Mesodermal cell (in vitro differentiated cells): ENCODE measurements around the gene PAX5.
A peak's percentile ranks its signal among the peaks of the same experiment; 100 is the strongest.

Experiments
- H3K27ac ChIP-seq: 2 replicates; pipeline ENCODE4 v1.7.0; 2013; ENCODE audit warnings: mild to moderate bottlenecking, low read depth, low read length, moderate library complexity; ENCODE audit not compliant: severe bottlenecking
- H3K36me3 ChIP-seq: 2 replicates; pipeline ENCODE4 v1.7.1; 2013; ENCODE audit warnings: mild to moderate bottlenecking, low read length, moderate library complexity; ENCODE audit not compliant: control insufficient read depth, insufficient read depth
- H3K4me1 ChIP-seq: one replicate; pipeline ENCODE4 v1.7.1; 2013; ENCODE audit warnings: mild to moderate bottlenecking, low read length; ENCODE audit not compliant: insufficient read depth, control insufficient read depth, poor library complexity, severe bottlenecking
- H3K4me3 ChIP-seq: 2 replicates; pipeline ENCODE4 v1.7.0; 2013; ENCODE audit warnings: low read length, control low read depth, mild to moderate bottlenecking; ENCODE audit not compliant: insufficient read depth, poor library complexity, severe bottlenecking; ENCODE audit errors: extremely low read depth
- H3K9me3 ChIP-seq: 2 replicates; pipeline ENCODE4 v1.7.1; 2013; ENCODE audit warnings: mild to moderate bottlenecking, low read length, moderate library complexity; ENCODE audit not compliant: control insufficient read depth
- WGBS, 2 experiments: methylation state at CpG; one replicate each; pipeline ENCODE4 v1.1.5; 2013; ENCODE audit warnings: missing lambda C conversion rate in 2 of 2; ENCODE audit not compliant: insufficient coverage in 2 of 2; 5-methylcytosine and 5-hydroxymethylcytosine counted together

PAX5 gene

GRCh38 chr9:37011530-37011929, 22.5 kb downstream of the PAX5 start:
- Histone ChIP-seq H3K36me3 (no peaks in the 10 kb centered on the region), H3K27ac (no peak overlapping the region), H3K4me3 (no peak overlapping the region), H3K9me3 (no peaks in the 10 kb centered on the region), H3K4me1 (no peaks in the 10 kb centered on the region)
- WGBS, 2 experiments = 70 to 75% methylated on average over 1 to 2 of the region's 3 CpGs

- no peaks in the 10 kb centered on the region for H3K36me3 ChIP-seq
- H3K4me1 ChIP-seq = no peaks in the 10 kb centered on the region
- 88% methylated on average over 1 of the region's 2 CpGs; no CpG with 5 or more reads in 1 of the 2 experiments for WGBS, 2 experiments
Observed at GRCh38 chr9:37010976-37011375, 23.1 kb downstream of the PAX5 start.

GRCh38 chr9:37010180-37010579, 23.9 kb downstream of the PAX5 start:
- no peak overlapping the region for H3K27ac ChIP-seq
- no peaks in the 10 kb centered on the region for H3K36me3 ChIP-seq
- H3K9me3 ChIP-seq = no peaks in the 10 kb centered on the region
- H3K4me3 ChIP-seq = no peak overlapping the region
- H3K4me1 ChIP-seq = no peaks in the 10 kb centered on the region
- 77 to 90% methylated on average over 5 of the region's 7 CpGs for WGBS, 2 experiments

More at GRCh38 chr9:37010976-37011375, 23.1 kb downstream of the PAX5 start:
- no peak overlapping the region for H3K27ac ChIP-seq
- no peaks in the 10 kb centered on the region for H3K9me3 ChIP-seq
- no peak overlapping the region for H3K4me3 ChIP-seq

- Histone ChIP-seq H3K4me3 (no peak overlapping the region), H3K36me3 (no peaks in the 10 kb centered on the region), H3K9me3 (no peaks in the 10 kb centered on the region), H3K27ac (no peak overlapping the region), H3K4me1 (no peaks in the 10 kb centered on the region)
- 86% methylated on average over 12 of the region's 13 CpGs for WGBS, 2 experiments
Observed at GRCh38 chr9:37007295-37007694, 26.8 kb downstream of the PAX5 start.

GRCh38 chr9:37005517-37006140, 28.4 kb downstream of the PAX5 start:
- 84 to 86% methylated on average over 5 of the region's 6 CpGs for WGBS, 2 experiments
- Histone ChIP-seq H3K27ac (no peak overlapping the region), H3K9me3 (no peaks in the 10 kb centered on the region), H3K36me3 (no peaks in the 10 kb centered on the region), H3K4me3 (no peak overlapping the region), H3K4me1 (no peaks in the 10 kb centered on the region)

GRCh38 chr9:37004424-37004935, 29.6 kb downstream of the PAX5 start:
- Histone ChIP-seq H3K36me3 (no peaks in the 10 kb centered on the region), H3K27ac (no peak overlapping the region), H3K9me3 (no peaks in the 10 kb centered on the region), H3K4me1 (no peaks in the 10 kb centered on the region), H3K4me3 (no peak overlapping the region)
- 68 to 83% methylated on average over 2 to 4 of the region's 5 CpGs for WGBS, 2 experiments

- H3K9me3 ChIP-seq = no peaks in the 10 kb centered on the region
- no peak overlapping the region for H3K27ac ChIP-seq
- peak overlapping the region; percentile 3 for H3K4me3 ChIP-seq
- WGBS, 2 experiments = 14 to 16% methylated on average over 51 to 53 of the region's 62 CpGs
- no peaks in the 10 kb centered on the region for H3K4me1 ChIP-seq
- no peaks in the 10 kb centered on the region for H3K36me3 ChIP-seq
Observed at GRCh38 chr9:37002413-37003217, 31.5 kb downstream of the PAX5 start.

GRCh38 chr9:37002036-37002412, 32.0 kb downstream of the PAX5 start:
- H3K27ac ChIP-seq = no peak overlapping the region
- WGBS, 2 experiments = 66 to 76% methylated on average over 8 to 10 of the region's 11 CpGs
- H3K4me3 ChIP-seq = no peak overlapping the region
- H3K9me3 ChIP-seq = no peaks in the 10 kb centered on the region
- peaks cover 4% of the 10 kb centered on the region for H3K4me1 ChIP-seq
- H3K36me3 ChIP-seq = no peaks in the 10 kb centered on the region

GRCh38 chr9:37001459-37001858, 32.6 kb downstream of the PAX5 start:
- 60 to 93% methylated on average over 2 to 4 of the region's 9 CpGs for WGBS, 2 experiments
- Histone ChIP-seq H3K9me3 (no peaks in the 10 kb centered on the region), H3K36me3 (no peaks in the 10 kb centered on the region), H3K27ac (no peak overlapping the region), H3K4me3 (no peak overlapping the region), H3K4me1 (peaks cover 9% of the 10 kb centered on the region)

- Histone ChIP-seq H3K4me3 (no peak overlapping the region), H3K36me3 (no peaks in the 10 kb centered on the region), H3K4me1 (peaks cover 14% of the 10 kb centered on the region), H3K27ac (no peak overlapping the region), H3K9me3 (no peaks in the 10 kb centered on the region)
- 75 to 83% methylated on average over 4 to 6 of the region's 8 CpGs for WGBS, 2 experiments
Observed at GRCh38 chr9:36999728-37000333, 34.2 kb downstream of the PAX5 start.
